GM19238 (cell line): ENCODE results near the gene CARD11.
"Not testable (repeated sequence)": the region's sequence is repeated elsewhere in the genome, so short reads cannot be mapped to it uniquely, and the experiment has no call there.

Experiments
- DNase-seq: peaks from one replicate; pipeline ENCODE4 v3.0.0; 2011; ENCODE audit warnings: low spot score; ENCODE audit not compliant: insufficient read length

Gene CARD11

GRCh38 chr7:2965745-2966270 is 77.9 kb downstream of the CARD11 start:
- DNase-seq, result no peak

- no peak for DNase-seq
These were observed 78.4 kb downstream of the CARD11 start for GRCh38 chr7:2965301-2965700.

- DNase-seq, result no peak
These were observed 79.5 kb downstream of the CARD11 start for GRCh38 chr7:2964208-2964607.

- DNase-seq, result no peak
These were observed 80.8 kb downstream of the CARD11 start for GRCh38 chr7:2962865-2963264.

GRCh38 chr7:2959828-2960599 is 83.7 kb downstream of the CARD11 start:
- no peak for DNase-seq

- DNase-seq, result no peak
These were observed 84.5 kb downstream of the CARD11 start for GRCh38 chr7:2959103-2959680.

- DNase-seq, result no peak
These were observed 85.1 kb downstream of the CARD11 start for GRCh38 chr7:2958416-2959102.

- not testable (repeated sequence) for DNase-seq
These were observed 86.3 kb downstream of the CARD11 start for GRCh38 chr7:2957369-2957727.

GRCh38 chr7:2956526-2957368 is 86.9 kb downstream of the CARD11 start:
- DNase-seq, result no peak

- DNase-seq, result no peak
These were observed 87.6 kb downstream of the CARD11 start for GRCh38 chr7:2956076-2956475.

GRCh38 chr7:2955269-2955668 is 88.4 kb downstream of the CARD11 start:
- DNase-seq, result no peak

- no peak for DNase-seq
These were observed 89.2 kb downstream of the CARD11 start for GRCh38 chr7:2954433-2954853.

- DNase-seq, result no peak
These were observed 89.9 kb downstream of the CARD11 start for GRCh38 chr7:2953588-2954407.

- no peak for DNase-seq
These were observed 90.6 kb downstream of the CARD11 start for GRCh38 chr7:2953099-2953498.

- DNase-seq, result no peak
These were observed 91.4 kb downstream of the CARD11 start for GRCh38 chr7:2952316-2952715.

- no peak for DNase-seq
These were observed 93.1 kb downstream of the CARD11 start for GRCh38 chr7:2950578-2950977.

- no peak for DNase-seq
These were observed 94.9 kb downstream of the CARD11 start for GRCh38 chr7:2948749-2949148.

- DNase-seq, result no peak
These were observed 96.4 kb downstream of the CARD11 start for GRCh38 chr7:2947058-2947780.

GRCh38 chr7:2945171-2945570 is 98.5 kb downstream of the CARD11 start:
- DNase-seq, result no peak

- DNase-seq, result no peak
These were observed 98.9 kb downstream of the CARD11 start for GRCh38 chr7:2944739-2945138.
